GM13976 (cell line): ENCODE results near the gene CEP19.

Experiments
- DNase-seq: peaks from one replicate; pipeline ENCODE4 v3.0.0; 2012; ENCODE audit warnings: low spot score
- CTCF ChIP-seq: IDR thresholded peaks from 2 replicates; pipeline ENCODE4 v1.5.1; 2012; ENCODE audit warnings: borderline replicate concordance, mild to moderate bottlenecking; ENCODE audit not compliant: insufficient read depth; ENCODE audit errors: extremely low read depth, missing control alignments, control extremely low read depth
- in situ Hi-C: fragments of 300-500 bp; cut with MboI; formaldehyde crosslinking; loops from one replicate; pipeline ENCODE4 v1.12.0; 2022; ENCODE audit warnings: low sequenced_read_pairs, mixed read lengths, inconsistent platforms; ENCODE audit not compliant: unreplicated experiment

CEP19 gene

GRCh38 chr3:196741249-196741889 lies 29.3 kb upstream of the CEP19 start:
- TF ChIP-seq CTCF: no peak
- in situ Hi-C loops: no loop called here
- no peak for DNase-seq

- no peak for TF ChIP-seq CTCF
- peak; percentile 42 for DNase-seq
- in situ Hi-C loops: no loop called here
Observed at GRCh38 chr3:196740481-196741248, 28.6 kb upstream of the CEP19 start.

GRCh38 chr3:196739671-196740480 lies 27.8 kb upstream of the CEP19 start, which contains the start of gene PAK2:
Gene PAK2 (plus strand): TSS chr3:196739857. CDS start chr3:196782647, 42,790 bp downstream.
- no peak for TF ChIP-seq CTCF
- peak; percentile 95 for DNase-seq
- in situ Hi-C loops: no loop called here

- no peak for TF ChIP-seq CTCF
- no peak for DNase-seq
- in situ Hi-C loops: no loop called here
Observed at GRCh38 chr3:196737655-196738054, 25.6 kb upstream of the CEP19 start.

- DNase-seq: no peak
- no peak for TF ChIP-seq CTCF
- in situ Hi-C loops: no loop called here
Observed at GRCh38 chr3:196736670-196737374, 24.8 kb upstream of the CEP19 start.

- in situ Hi-C loops: no loop called here
- DNase-seq: no peak
- TF ChIP-seq CTCF: no peak
Observed at GRCh38 chr3:196735751-196736150, 23.7 kb upstream of the CEP19 start.
